GM19467 (cell line): ENCODE measurements around the gene SLC26A4.

Source experiments
- ATAC-seq: cut with Tn5 transposase; IDR thresholded peaks from one replicate; pipeline ENCODE4 v1.9.1; 2021; ENCODE audit warnings: mild to moderate bottlenecking, moderate library complexity; ENCODE audit not compliant: unreplicated experiment

Gene SLC26A4

DNA sequence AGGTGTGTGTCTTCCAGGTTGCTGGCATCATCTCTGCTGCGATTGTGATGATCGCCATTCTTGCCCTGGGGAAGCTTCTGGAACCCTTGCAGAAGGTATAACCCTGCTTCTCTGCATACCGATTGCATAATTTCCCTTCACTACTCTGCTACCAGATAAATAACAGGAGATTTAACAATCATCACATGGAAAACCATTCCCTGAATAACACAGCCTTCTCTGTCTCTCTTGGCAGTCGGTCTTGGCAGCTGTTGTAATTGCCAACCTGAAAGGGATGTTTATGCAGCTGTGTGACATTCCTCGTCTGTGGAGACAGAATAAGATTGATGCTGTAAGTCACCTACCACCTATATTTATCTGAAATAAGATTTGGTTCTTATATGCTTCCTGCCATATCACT, 33.8 kb downstream of the SLC26A4 start:
- ATAC-seq = no peak

GRCh38 chr7:107696330-107696946, 35.8 kb downstream of the SLC26A4 start:
- ATAC-seq = no peak

GRCh38 chr7:107697321-107698049, 36.9 kb downstream of the SLC26A4 start:
- no peak for ATAC-seq

DNA sequence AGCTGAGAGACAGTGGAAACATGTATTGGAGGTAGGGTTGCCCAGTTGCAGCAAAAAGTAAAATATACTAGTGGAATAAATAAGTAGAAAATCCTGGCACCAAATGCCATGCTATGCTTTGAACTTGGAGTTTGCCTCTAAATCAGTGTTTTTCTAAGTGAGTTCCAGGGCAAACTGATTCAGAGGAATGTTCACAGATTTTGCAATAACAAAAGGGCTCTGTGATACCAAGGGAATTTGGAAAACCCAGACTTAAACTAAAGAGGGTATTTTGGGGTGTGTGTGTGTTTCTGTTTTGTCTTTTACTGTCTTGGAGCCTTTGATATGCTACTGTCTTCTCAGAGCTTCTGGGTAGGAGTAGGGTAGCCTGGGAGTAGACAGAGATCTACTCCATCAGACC, 39.9 kb downstream of the SLC26A4 start:
- no peak for ATAC-seq

GRCh38 chr7:107701191-107701590, 40.6 kb downstream of the SLC26A4 start:
- no peak for ATAC-seq

DNA sequence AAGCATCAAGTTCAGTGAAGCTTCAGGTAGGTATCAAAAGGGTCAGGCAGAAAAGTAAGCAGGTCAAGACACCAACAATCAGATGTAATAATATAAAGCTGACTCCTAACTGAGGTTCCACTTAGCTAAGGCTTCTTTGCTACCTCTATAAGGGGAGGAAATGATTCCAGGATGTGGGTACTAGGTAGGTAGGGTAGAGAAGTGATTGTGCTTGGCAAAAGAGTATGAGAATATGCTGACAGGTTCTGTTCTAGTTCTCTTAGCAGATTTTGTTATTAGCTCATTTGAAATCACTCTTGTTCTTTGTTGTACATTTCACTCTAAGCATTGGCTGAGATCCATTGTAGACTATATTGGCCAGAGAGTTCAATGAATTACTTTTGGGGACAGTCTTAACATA, 42.6 kb downstream of the SLC26A4 start:
- ATAC-seq = no peak

DNA sequence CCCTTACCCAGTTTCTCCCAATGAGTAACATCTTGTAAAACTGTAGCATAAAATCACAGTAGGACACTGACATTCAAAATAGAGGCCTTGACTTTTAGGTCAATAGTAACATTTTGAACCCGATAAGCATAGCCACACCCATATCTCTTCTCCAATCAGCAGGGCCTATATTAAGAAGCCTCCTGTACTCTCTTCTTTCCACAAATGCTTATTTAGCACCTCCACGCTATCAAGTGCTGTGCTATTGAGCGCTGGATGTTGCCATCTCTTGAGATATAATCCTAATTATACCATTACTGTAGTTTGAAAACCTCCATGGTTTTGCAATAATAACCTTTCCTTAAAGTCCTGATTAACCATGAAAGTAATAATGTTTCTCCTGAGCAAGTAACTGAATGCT, 43.2 kb downstream of the SLC26A4 start:
- ATAC-seq = no peak

DNA sequence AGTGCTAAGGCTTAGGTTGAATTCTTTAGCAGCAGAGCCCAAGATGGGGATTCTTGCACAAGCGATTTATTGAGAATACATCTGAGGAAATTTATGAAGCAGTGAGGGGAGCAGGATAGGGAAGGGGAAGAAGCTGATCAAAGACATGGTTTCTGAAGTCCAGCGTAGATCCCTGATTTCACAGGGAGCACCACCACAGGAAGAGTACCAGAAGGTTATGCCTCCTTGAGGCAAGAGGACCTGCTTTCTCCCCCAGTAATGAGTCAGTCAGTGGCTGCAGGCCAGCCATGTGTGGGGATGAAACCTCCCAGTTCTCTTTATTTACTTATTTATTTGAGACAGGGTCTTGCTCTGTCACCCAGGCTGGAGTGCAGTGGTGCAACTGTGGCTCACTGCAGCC, 48.3 kb downstream of the SLC26A4 start:
- ATAC-seq = no peak

DNA sequence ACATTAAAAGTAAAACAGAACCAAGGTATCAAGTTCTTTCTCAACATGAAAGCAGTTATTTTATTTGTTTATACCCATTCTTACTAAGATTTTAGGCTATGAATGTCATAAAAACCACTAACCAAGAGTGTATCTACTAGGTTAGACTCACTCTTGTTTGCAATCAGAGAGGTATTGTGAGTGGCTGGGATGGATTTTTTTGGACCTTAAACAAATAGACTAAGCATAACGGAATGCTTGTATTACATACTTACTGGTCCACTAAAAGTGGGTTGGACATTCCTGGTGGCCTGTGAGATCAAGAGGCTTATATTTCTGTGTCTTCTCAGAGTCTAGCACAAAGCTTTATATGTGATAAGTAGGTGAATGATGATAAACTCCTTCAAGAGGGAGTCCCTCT, 50.7 kb downstream of the SLC26A4 start:
- ATAC-seq = no peak

DNA sequence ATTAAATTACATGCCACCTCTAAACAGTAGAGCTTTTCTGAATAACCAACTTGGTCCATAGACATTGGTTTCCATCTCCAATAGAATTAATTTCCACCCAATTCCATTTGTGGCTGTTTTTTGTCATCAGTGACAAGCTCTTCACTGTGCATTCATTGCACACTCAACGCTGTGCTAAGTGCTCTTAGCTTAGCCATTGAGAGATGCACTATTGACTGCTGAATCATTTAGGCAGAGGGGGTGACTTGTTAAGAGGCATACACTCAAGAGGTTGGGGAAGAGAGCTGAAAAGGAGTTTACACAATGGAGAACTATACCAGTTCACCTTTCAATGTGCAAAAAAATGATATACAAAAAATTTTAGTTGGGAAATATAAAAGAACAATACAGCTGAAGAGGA, 51.4 kb downstream of the SLC26A4 start:
- ATAC-seq = no peak

DNA sequence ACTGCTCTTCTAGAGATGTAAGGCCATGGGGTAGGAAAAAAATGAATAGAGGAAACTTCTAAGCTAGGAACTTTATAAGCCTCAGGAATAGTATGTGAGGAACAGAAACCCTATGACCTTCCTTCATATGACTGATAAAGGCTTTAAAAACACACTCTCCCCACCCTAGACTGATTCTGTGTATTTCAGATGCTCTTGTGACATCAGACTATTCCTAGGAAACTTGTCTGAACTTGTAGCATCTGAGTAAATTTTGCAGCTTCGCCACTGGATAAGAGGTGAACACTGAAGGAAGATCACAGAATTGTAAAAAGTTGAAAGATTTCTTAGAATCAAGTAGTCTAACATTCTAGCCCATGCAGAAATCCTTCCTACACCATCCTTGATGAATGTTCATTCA, 52.3 kb downstream of the SLC26A4 start:
- ATAC-seq = no peak

DNA sequence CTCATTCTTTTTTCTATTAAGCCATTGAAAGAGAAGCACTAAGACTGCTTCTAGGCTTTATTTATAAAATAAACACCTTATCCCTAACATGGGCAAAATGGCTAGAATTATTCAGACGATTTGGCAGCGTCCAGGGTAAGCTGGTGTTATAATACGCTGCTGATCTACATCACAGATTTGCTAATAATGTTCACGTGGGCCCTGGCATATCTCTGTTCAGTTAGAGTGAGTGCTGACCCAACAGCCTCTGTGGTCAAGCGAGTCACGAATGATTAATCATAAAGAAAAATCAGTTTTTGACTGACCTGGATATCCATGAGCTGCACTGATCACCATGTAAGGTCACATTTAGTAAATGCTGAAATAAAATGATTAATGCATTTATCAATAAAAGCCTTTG, 54.9 kb downstream of the SLC26A4 start:
- no peak for ATAC-seq

DNA sequence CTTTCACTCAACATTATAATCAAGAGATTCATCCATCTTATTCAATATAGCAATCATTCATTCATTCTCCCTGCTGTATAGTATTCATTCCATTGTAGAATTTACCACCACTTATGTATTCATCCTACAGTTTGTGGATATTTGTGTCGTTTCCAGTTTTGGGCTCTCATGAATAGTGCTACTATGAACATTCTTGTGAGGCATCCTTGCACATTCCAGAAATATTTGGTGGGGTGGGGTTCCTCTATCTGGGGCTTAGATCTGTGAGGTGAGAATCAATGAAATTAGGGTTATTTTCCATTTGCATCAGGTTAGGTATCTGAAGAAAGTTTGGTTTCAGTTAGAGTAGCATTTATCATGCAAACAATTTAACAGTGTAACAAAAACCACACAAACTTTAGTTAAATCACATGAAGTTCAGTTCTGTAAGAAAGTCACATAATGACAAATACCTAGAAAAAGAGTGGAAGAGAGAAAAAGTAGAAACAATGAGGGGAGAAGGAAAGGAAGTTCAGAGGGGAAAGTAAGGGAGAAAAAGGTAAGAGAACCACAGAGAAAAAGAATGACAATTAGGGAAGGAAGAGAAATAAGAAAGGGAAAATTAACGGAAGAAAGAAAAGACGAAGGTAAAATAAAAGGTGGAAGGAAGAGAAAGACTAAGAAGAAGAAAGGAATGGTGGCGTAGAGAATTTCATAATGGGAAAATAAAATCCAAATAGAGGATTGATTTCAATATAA, 58.0 kb downstream of the SLC26A4 start:
- no peak for ATAC-seq

DNA sequence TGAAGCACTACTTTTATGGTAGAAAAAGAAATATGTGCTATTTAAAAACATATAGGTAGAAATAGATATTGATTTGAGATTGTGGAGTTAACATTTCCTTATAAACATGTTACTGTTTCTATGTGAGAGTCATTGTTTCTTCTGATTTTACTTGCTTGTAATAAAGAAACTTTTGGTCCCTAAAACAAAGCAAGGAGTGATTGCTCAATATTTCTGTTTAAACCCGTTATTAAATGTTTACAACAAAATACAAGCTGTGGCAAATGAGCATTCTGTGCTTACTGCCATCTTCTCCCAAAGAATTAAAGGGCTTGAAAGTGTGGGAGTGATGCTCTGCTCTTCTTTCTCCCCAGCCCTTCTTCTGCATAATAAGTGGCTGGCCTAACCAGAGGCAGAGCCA, 60.7 kb downstream of the SLC26A4 start:
- ATAC-seq = no peak

- ATAC-seq = no peak
Measured at GRCh38 chr7:107723255-107723654, 62.6 kb downstream of the SLC26A4 start.

DNA sequence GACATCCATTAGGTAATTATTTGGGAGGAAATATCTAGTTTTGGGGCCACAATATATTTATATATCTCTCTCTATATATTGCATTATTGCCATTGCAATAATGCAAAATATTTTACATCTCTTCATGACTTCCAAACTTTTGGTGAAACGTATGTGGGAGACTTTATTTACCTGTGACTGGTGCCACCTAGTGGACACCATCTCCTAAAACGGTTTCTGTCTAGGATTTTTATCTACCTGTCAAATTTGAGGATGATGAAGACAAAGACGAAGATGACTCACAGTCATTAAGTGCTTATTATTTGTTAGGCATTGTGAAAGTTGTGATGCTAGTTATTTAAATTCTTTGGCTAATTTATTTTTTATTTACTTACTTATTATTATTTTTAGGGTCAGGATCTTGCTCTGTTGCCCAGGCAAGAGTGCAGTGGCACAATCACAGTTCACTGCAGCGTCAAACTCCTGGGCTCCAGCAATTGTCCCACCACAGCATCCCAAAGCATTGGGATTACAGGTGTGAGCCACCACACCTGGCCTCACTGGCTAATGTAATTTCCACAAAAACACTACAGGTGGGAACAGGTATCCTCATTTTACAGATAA, 64.6 kb downstream of the SLC26A4 start:
- no peak for ATAC-seq

GRCh38 chr7:107726356-107727130, 65.9 kb downstream of the SLC26A4 start:
- ATAC-seq = no peak

GRCh38 chr7:107728276-107728675, 67.6 kb downstream of the SLC26A4 start:
- no peak for ATAC-seq

DNA sequence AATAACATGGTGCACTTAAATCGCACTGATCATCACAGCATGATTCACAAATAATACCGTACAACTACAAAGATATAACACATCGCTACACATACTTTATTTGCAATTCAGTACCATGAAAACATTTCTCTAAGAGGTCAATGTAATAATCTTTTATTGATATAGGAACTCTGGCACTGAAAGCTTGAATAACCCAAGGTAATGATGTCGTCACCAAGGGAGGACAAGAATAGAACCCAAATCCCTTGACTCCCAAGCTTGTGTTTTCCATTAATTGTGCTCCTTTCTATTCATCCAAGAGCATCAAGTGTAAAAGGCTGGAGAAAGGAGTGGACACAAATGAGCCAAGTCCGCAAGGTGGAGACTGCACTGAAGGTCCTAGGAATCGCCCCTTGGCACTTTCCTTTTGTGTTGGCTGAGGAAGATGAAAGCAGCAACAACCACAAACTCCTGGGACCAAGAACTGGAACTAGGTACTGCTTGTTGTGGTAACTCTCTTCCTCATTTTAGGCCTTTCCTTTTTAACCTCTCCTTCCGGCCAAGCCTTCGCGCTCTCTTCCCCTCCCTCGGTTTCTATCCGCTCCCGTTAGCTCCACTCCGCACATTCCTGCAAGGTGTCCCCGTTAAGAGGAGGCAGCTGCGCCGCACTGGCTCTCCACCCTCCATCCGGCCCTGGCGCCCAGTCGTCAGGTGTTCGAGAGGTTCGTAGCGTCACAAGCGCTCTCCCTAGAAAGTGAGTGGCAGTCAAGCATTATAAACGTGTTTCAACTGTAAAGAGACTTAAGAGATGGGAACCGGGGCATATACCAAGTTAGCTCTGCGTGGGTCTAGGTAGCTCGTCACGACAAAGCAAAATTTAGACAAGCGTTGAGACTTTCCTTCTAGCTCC, 82.3 kb downstream of the SLC26A4 start:
- peak; percentile 37 for ATAC-seq
